NCI-H1048 (cell line): Measurements from ENCODE around the gene SGCA.

ENCODE experiments used
- DNase-seq: peaks from one replicate; lab custom pipeline; 2025; lab: John Stamatoyannopoulos, UW

The SGCA gene

DNA sequence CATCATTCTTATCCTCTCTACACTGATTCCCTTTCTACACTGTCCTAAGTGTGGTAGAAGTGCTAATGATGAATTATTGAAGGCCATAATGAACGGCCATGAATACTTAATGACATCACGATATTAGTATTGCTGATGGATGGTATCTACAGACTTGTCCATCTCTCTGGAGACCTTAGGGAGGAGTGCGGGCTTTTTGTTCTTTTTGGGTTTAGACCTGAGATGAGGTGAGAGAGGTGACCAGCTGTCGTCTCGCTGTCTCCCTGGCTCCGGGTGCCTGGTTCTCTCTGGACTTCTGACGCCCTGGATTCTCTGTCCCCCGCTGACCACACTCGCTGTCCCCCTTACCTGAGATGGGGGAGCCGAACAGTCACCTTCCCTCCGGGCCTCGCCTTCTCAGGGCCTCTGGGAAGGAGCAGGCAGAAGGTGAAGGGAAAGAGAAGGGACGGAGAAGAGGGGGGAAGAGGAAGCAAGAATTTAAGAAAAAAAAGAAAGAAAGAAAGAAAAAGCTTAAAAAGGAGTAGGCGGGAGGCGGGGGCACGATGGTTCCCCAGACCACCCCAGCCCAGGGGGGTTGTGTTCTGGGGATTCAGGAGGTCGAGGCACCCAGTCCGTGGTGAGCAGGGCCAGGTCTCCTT is 17.1 kb downstream of the SGCA start:
- no peak for DNase-seq

DNA sequence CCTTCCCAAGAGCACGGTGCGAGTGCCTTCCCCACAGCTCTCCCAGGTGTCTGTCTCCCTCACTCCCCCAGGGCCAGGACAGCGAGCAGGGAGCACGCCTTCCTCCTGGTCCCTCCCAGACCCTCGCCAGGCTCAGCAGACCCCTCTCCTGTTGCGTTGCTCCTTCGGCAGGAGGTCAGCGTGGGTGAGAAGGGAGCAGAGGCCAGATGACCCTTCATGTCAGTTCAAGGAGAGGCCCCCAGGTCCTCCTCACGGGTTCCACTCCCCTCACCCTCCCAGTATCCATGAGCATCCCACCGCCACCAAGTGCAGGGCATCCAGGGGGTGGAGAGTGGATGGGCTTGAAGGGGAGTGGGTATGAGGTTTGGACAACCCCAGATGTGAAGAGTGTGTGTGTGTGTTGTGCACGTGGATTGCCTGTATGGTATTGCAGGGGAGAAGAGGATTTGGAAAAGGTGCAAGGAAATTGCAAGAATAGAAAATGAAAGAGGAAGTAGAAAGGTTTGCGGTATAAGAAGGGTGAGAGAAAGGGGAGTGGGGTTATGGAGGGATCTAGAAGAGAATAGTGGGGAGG is 17.7 kb downstream of the SGCA start:
- DNase-seq = no peak

DNA sequence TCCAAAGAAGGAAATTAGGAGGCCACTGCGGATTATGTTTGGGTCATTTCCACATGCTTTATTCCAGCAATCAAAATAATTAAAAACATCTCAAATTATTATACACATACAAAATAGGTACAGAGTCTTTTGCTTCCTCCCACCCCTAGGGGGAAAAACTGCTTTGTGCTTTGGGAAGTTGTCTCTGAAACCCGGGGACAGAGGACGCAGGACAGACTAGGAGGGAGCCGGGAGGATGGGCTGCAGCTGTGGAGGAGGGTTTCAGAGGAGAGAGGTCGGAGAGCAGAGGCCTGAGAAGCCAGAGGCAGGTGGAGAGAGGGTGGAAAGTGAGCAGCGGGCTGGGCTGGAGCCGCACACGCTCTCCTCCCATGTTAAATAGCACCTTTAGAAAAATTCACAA is 18.3 kb downstream of the SGCA start:
- DNase-seq = no peak

DNA sequence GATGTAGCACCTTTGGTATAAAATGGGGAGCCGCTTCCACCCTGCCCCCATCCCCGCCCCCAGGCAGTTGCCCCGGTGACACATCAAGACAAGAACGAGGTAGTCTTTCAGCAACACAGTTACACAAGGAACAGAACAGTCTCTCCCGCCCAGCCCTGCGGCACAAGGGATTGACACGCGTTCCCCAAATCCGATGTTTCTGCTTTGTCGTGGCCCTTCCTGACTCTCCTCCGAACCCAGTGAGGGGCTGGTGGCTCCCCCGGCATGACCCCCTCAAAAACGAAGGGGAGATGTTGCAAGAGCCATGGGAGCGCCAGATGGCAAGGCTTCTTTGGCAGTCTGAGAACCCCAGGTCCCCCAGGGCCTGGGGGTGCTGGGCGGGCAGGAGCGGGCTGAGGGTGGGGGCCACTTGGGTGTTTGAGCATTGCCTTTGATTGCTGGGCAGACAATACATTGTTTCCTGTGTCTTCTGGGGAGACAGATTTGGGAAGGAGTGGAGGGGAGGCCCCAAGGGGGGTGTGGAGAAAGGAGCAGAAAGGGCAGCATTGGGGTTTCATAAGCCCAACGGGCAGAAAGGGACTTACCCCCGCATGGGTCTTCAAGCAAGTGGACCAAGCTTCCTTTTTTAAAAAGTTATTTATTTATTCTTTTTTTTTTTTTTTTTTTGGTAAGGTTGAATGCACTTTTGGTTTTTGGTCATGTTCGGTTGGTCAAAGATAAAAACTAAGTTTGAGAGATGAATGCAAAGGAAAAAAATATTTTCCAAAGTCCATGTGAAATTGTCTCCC is 19.0 kb downstream of the SGCA start:
- DNase-seq = no peak

DNA sequence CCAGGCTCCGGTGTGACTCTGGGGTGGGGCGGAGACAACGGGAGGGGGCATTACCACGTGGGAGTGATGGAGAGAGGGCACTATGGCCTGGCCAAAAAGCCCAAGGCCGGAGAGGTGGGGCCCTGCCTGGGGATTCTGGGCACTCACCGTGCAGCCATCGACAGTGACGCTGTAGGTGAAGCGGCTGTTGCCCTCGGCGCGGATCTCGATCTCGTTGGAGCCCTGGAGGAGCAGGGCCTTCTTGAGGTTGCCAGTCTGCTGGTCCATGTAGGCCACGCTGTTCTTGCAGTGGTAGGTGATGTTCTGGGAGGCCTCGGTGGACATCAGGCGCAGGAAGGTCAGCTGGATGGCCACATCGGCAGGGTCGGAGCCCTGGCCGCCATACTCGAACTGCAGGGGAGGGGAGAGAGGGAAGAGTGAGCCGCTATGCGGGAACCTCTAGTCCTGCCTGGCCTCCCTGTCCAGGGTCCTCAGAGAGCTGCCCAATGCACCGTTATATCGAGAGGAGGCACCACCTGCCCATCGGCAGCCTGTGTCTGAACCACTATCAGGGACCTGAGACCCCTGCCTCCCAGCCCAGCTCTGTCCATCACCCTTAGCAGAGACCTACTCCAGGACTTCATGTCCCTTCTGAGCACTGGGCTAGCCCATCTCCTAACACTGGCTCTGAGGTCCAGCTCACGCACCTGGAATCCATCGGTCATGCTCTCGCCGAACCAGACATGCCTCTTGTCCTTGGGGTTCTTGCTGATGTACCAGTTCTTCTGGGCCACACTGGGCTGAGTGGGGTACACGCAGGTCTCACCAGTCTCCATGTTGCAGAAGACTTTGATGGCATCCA is 20.0 kb downstream of the SGCA start:
- no peak for DNase-seq

DNA sequence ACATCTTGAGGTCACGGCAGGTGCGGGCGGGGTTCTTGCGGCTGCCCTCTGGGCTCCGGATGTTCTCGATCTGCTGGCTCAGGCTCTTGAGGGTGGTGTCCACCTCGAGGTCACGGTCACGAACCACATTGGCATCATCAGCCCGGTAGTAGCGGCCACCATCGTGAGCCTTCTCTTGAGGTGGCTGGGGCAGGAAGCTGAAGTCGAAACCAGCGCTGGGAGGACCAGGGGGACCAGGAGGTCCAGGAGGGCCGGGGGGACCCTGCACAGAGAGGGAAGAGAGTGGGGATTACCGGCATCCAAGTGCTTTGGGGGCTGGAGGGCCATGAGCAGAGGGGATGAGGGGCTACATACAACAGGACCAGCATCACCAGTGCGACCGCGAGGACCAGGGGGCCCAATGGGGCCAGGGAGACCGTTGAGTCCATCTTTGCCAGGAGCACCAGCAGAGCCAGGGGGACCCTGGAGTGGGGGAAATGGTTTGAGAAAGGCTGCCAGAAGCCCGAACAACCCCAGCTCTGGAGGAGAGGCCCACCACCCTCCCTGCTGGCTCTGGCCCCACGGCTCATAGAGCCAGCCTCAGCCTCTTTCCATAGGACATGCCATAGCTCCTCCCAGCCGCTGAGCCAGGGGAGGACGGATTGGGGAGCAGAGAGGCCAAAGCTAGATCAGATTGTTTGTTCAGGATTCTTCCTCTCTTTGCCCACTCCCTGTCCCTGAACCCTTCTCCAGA is 21.0 kb downstream of the SGCA start:
- DNase-seq = no peak

DNA sequence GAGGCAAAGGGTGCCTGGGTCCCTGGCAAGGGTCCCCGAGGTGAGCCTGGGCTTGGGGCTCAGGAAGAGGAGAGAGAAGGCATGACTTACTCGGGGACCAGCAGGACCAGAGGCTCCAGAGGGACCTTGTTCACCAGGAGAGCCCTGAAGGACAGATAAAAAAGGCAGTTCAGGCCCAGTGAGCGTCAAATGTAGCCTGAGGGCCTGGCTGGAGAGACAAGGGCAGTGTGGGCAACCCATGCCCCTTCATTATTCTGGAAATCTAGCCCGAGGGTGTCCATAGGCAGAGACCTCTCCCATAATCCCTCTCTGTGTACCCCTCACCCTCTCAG is 21.6 kb downstream of the SGCA start:
- DNase-seq = no peak

DNA sequence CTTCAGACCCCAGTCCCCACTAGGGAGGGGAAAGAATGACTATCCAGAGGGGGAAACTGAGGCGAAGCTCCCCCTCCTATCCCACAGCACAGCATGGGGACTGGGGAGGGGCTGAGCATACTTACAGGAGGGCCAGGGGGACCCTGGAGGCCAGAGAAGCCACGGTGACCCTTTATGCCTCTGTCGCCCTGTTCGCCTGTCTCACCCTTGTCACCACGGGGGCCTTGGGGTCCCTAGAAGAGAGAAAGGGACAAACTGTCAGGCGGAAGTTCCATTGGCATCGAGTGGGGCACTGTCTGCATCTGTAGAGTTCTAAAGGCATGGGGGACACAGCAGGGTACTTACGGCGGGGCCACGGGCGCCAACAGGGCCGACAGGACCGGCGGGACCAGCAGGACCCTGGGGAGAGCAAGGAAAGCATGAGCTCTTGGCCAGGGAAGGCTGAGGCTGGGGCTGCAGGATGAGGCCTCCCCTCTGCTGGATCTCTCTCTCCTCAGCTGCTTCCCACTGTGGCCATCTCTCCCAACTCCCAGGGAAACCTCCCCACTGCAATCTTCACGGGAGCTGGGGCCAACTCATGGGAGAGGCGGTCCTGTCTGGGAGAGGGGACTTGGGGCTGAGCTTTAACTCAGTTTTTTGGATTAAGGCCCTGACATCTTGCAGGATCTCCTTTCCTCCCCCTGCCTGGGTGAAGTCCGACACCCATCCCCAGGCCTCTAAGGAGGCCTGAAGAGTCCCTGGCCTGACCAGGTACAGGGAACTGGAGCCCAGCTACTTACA is 22.1 kb downstream of the SGCA start:
- no peak for DNase-seq

DNA sequence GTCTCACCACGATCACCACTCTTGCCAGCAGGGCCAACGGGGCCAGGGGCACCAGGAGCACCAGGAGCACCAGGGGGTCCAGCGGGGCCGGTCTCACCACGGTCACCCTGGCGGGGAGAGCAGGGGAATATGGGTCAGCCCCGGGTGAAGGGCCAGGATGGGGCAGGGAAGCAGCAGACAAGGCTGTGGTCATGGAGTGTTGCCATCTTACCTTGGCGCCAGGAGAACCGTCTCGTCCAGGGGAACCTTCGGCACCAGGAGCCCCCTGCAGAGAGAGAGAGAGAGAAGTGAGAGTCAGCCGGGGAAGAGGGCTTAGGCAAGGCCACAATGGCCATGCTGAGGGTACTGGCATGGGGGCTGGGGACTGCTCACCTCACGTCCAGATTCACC is 22.7 kb downstream of the SGCA start:
- DNase-seq = no peak

DNA sequence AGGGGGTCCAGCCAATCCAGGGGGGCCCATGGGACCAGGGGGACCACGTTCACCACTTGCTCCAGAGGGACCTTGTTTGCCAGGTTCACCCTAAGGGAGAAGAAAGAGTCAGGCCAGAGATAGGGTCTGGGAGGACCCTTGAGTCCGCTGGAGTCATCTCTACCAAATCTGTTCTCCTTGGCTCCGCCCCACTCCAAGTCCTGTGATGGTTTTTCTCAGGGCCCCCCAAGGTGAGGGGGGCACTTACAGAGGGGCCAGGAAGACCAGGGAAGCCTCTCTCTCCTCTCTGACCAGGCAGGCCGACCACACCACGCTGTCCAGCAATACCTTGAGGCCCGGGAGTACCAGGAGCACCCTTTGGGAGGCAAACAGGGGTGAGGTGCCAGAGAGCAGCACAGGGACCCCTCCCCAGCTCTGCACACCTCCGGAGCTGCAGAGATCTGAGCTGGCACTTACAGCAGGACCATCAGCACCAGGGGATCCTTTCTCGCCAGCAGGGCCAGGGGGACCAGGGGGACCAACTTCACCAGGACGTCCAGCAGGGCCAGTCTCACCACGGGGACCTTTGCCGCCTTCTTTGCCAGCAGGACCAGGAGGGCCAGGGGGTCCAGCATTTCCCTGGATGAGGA is 23.2 kb downstream of the SGCA start:
- no peak for DNase-seq

DNA sequence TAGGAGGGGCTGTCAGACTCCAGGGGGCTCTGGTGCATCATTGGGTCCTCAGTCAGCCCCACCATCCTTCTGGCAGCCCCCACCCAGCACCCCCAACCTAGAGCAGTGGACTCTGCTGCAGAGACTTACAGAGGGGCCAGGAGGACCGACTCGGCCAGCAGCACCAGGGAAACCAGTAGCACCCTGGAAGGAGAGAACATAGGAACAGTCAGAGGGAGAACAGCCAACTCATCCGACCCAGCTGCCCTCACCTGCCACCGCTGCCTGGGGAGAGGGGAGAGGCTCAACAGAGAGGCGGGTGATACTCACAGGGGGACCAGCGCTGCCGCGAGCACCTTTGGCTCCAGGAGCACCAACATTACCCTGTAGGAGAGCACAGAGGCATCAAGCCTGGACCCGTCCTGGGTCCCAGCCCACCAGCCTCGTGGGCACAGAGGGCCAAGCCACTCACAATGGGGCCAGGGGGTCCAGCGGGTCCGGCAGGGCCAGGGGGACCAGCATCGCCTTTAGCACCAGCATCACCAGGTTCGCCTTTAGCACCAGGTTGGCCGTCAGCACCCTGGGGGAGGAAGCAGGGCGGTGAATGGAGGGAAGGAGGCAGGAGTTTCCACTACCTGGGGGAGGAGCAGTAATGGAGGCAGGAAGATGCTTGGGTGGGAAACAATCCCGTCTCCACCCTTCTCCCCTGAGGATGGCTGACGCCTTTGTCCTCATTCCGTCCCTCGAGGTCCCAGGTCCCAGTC is 23.9 kb downstream of the SGCA start:
- DNase-seq = no peak

DNA sequence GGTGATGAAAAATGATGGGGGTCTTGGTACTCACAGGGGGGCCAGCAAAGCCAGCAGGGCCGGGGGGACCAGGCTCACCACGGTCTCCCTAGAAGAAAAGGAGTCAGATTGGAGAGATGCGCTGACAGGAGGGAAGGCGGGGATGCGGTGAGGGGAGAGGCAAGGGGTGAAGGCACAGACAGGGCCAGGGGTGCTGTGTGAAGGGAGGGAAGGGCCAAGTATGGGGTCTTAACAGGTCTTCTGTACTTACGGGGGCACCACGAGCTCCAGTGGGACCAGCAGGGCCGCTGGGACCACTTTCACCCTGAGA is 24.4 kb downstream of the SGCA start:
- no peak for DNase-seq

DNA sequence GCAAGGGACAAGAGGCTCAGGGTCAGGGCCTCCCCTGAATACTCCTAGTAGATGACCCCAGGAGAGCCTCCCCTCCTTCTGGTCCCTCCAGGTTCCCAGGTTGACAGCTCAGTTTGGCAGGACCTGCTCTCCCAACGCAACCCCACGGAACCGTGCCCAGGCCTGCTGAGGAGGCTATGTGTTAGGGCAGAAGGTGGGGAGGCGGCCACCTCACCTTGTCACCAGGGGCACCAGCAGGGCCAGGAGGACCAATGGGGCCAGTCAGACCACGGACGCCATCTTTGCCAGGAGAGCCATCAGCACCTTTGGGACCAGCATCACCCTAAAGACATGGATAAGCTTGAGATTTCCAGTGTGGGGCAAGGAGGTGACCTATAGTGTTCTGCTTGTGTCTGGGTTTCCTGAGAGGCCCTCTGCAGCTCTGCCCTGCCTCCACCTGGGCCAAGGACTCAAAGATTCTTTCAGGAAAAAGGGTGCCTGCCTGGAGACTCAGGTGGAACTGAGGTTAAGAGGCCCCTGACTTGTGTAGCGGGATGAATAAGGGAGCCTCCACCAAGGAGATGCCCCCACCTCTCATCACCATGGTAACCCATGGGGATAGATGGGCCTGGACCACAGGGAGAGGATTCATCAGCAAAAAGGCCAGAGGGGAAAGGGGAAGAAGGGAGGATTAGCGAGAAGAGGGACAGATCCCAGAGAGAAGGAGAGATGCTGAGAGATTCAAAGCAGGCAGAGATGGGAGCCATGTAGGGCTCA is 25.0 kb downstream of the SGCA start:
- DNase-seq = no peak

DNA sequence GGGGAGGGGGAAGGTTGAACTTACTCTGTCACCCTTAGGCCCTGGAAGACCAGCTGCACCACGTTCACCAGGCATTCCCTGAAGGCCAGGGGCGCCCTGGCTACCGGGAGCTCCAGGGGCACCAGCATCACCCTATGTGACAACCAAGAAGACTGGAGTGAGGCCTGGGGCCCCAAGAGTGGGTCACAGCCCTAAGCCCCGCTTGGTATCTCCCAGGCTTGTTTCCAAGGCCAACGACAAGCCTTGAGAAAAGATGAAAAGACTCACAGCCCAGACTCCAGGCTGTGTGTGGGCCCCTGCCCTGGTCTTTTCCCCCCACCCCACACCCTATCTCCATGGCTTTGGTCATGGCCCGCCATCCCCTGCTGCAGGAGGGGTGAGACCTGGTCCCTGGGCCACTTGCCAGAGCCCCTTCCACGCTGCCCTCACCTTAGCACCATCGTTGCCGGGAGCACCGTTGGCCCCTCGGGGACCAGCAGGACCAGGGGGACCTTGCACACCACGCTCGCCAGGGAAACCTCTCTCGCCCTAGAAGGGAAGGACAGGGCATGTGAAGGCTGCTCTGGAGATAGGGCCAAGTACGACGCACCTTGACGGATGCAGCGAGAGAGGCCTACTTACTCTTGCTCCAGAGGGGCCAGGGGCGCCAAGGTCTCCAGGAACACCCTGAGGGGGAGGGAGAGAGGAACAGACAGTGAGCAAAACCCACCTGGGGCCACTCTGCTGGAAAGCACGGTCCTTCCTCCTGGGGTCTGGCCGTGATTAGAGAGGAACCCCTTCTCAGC is 25.7 kb downstream of the SGCA start:
- DNase-seq = no peak

DNA sequence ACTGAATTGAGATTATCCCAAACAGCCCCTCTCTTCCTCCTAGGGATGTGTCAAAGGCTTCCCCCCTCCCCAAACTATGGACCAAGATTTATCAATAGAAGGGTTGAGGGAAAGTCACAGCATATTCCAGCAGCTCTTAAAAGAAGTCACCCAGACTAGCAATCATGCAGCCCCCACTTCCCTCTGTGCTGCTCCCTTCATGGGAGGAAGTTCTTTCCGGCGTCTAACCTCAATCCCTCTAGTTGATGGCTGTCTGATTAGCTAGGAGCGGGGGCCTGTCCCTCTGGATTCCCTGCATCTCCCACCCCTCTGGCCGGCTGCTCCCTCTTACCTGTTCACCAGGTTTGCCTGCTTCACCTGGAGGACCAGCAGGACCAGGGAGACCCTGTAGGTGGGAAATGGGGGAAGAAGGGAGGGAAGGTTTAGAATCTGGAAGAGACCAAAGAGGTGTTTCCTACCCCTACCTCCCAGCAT is 26.4 kb downstream of the SGCA start:
- no peak for DNase-seq

DNA sequence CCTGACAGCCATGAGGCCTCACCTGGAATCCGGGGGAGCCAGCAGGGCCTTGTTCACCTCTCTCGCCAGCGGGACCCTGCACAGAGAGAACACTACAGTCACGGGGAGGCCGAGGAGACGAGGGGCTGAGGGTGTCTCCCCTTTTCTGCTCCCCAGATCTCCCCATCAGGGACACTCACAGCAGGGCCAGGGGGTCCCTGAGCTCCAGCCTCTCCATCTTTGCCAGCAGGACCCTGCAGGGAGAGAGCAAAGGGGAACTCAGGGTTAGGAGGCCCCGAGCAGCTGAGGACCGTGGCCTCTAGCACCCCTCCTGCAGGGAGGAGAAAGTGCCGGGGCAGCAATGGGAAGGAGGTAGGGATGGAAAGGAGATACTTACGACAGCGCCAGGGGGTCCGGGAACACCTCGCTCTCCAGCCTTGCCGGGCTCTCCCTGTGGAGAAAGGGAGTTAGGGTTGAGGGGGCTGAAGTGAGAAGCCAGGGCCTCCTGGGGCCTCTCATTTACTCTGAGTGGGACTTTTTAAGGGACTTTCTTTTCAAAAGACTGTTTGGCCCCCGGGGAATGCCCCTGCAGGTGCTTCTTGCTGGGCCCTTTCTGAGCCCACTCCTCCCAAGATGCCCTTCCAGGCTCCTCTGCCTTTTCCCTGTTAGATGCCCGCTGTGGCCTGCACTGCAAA is 26.9 kb downstream of the SGCA start:
- DNase-seq = no peak

DNA sequence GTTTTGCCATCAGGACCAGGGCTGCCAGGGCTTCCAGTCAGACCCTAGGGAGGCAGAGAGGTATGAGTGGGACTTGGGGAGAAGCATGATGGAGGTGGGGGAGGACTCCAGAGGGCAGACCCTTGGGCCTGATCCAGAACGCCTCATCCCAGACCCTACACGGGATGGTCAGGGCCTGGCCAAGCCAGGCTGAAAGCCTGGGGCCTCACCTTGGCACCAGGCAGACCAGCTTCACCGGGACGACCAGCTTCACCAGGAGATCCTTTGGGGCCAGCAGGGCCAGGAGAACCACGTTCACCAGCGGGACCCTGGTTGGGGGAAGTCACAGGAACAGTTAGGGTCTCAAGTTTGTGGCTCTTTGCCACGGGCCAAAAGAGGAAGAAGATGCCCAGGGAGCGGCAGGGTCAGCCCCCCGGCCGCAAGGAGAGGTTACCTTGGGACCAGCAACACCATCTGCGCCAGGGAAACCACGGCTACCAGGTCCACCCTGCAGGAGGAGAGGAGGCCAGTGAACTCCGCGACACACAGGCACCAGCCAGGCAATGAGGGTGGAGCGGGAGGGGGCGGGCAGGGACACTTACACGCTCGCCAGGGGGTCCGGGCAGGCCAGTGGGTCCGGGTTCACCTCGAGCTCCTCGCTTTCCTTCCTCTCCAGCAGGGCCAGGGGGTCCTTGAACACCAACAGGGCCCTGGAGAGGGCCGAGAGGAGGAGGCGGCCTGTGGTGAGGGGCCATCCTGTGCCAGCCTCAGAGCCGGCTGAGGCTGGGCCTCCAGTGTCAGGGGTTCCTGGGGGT is 28.5 kb downstream of the SGCA start:
- DNase-seq = no peak
